ENCODE results near the gene ACCSL.

The ACCSL gene

DNA sequence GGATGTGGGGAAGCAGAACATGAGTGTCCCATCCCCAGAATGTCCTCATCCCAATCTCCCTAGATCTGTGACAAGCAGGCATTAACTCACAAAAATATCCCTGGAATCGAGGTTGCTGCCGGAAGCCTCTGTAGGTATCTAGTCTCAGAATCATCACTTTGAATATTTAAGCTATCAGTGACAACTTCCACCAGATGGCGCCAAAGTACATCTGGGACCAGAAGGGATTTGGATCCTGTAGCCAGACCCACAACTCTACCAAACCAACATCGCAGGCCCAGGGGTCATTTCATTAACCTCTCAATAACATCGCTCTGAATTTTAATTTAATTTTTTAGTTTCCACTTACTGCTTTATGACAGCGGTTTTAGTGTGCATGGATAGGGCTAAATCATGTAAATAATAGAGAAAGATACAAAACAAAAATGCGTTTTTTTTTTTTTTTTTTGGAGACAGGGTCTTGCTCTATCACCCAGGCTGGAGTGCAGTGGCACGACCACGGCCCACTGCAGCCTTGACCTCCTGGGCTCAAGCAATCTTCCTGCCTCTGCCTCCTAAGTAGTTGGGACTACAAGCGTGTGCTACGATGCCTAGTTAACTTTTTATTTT lies 46.6 kb downstream of the ACCSL start:
- TF ChIP-seq POLR2AphosphoS5 (IDR thresholded peaks at IDR 0.05; ENCODE audit: low read depth, low read length) (no peak), SIN3A (IDR thresholded peaks at IDR 0.05; ENCODE audit: borderline replicate concordance, insufficient read depth, low read length) (no peak), TAF1 (IDR thresholded peaks at IDR 0.05; ENCODE audit: borderline replicate concordance, insufficient read depth, low read length) (no peak), FOXP2 (optimal IDR thresholded peaks at IDR 0.05; ENCODE audit: borderline replicate concordance, extremely low read depth, extremely low read length, insufficient read depth) (no peak)
- TF ChIP-seq, protein P1, sequence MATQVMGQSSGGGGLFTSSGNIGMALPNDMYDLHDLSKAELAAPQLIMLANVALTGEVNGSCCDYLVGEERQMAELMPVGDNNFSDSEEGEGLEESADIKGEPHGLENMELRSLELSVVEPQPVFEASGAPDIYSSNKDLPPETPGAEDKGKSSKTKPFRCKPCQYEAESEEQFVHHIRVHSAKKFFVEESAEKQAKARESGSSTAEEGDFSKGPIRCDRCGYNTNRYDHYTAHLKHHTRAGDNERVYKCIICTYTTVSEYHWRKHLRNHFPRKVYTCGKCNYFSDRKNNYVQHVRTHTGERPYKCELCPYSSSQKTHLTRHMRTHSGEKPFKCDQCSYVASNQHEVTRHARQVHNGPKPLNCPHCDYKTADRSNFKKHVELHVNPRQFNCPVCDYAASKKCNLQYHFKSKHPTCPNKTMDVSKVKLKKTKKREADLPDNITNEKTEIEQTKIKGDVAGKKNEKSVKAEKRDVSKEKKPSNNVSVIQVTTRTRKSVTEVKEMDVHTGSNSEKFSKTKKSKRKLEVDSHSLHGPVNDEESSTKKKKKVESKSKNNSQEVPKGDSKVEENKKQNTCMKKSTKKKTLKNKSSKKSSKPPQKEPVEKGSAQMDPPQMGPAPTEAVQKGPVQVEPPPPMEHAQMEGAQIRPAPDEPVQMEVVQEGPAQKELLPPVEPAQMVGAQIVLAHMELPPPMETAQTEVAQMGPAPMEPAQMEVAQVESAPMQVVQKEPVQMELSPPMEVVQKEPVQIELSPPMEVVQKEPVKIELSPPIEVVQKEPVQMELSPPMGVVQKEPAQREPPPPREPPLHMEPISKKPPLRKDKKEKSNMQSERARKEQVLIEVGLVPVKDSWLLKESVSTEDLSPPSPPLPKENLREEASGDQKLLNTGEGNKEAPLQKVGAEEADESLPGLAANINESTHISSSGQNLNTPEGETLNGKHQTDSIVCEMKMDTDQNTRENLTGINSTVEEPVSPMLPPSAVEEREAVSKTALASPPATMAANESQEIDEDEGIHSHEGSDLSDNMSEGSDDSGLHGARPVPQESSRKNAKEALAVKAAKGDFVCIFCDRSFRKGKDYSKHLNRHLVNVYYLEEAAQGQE (IDR thresholded peaks at IDR 0.05; ENCODE audit: insufficient read depth in 1 of 2, low read depth in 2 of 2, low read length in 2 of 2), result no peak

DNA sequence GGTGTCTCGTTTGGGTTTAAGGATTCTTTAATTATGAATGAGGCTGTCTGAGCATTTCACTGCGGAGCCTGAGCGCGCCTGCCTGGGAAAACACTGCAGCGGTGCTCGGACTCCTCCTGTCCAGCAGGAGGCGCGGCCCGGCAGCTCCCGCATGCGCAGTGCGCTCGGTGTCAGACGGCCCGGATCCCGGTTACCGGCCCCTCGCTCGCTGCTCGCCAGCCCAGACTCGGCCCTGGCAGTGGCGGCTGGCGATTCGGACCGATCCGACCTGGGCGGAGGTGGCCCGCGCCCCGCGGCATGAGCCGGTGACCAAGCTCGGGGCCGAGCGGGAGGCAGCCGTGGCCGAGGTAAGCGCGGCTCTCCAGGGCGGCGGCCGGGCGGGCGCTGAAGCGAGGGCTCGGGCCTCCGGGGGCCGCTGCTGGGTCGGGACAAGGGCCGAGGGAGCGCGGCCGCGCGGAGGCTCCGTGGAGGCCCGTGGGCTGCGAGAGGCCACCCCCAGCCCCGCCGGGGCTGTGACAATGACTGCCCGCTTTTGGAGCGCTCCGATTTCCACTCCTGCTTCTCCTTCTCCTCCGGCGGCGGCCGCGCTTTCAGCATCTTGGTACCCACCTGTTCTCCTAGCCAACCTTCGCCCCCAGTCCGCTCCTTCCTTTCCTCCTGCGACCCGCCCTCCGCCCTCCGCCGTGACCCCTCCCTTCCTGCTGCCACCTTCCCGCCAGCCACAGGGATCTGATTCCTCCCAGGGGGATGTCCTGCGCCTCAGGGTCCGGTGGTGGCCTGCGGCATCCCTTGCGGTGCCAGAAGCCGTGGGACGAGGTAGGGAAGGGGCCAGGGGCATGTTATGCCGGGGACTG lies 48.0 kb downstream of the ACCSL start, which contains the start of gene EXT2:
TSS of gene EXT2 (plus strand) at position 173 of the 854 bp plus-strand sequence. CDS start 12,035 bp downstream, outside the sequence.
- TF ChIP-seq TAF1 (IDR thresholded peaks at IDR 0.05; ENCODE audit: borderline replicate concordance, insufficient read depth, low read length) (no peak), POLR2AphosphoS5 (IDR thresholded peaks at IDR 0.05; ENCODE audit: low read depth, low read length) (peak; percentile 65)

- TF ChIP-seq POLR2AphosphoS5 (IDR thresholded peaks at IDR 0.05; ENCODE audit: low read depth, low read length), result no peak
- TF ChIP-seq, protein P1 (IDR thresholded peaks at IDR 0.05; ENCODE audit: insufficient read depth in 1 of 2, low read depth in 2 of 2, low read length in 2 of 2), result no peak
- no peak for TF ChIP-seq FOXP2 (optimal IDR thresholded peaks at IDR 0.05; ENCODE audit: borderline replicate concordance, extremely low read depth, extremely low read length, insufficient read depth)
- no peak for TF ChIP-seq SIN3A (IDR thresholded peaks at IDR 0.05; ENCODE audit: borderline replicate concordance, insufficient read depth, low read length)
- TF ChIP-seq TAF1 (IDR thresholded peaks at IDR 0.05; ENCODE audit: borderline replicate concordance, insufficient read depth, low read length), result no peak
These were observed 48.8 kb downstream of the ACCSL start for GRCh38 chr11:44096360-44097185.

DNA sequence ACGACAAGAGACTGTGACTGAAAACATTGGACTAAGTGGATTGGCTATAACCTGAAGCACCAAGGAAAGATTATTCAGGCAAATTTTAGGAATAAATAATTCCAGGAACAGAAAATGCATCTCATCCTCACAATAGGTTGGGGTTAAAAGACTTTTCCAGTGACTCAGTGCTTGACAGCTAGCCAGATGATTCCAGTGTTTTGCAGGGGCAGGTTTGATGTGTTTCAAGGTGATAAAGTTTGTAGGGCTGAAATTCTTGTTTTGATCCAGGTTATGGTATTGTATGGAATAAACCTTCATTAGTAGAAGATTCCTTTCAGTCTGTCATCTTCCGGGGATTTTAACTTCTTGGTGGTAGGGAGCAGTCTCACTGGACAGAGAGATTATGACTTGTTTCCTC lies 50.0 kb downstream of the ACCSL start:
- TF ChIP-seq FOXP2 (optimal IDR thresholded peaks at IDR 0.05; ENCODE audit: borderline replicate concordance, extremely low read depth, extremely low read length, insufficient read depth), result no peak
- no peak for TF ChIP-seq POLR2AphosphoS5 (IDR thresholded peaks at IDR 0.05; ENCODE audit: low read depth, low read length)
- no peak for TF ChIP-seq SIN3A (IDR thresholded peaks at IDR 0.05; ENCODE audit: borderline replicate concordance, insufficient read depth, low read length)
- no peak for TF ChIP-seq TAF1 (IDR thresholded peaks at IDR 0.05; ENCODE audit: borderline replicate concordance, insufficient read depth, low read length)
- TF ChIP-seq, protein P1 (IDR thresholded peaks at IDR 0.05; ENCODE audit: insufficient read depth in 1 of 2, low read depth in 2 of 2, low read length in 2 of 2), result no peak

DNA sequence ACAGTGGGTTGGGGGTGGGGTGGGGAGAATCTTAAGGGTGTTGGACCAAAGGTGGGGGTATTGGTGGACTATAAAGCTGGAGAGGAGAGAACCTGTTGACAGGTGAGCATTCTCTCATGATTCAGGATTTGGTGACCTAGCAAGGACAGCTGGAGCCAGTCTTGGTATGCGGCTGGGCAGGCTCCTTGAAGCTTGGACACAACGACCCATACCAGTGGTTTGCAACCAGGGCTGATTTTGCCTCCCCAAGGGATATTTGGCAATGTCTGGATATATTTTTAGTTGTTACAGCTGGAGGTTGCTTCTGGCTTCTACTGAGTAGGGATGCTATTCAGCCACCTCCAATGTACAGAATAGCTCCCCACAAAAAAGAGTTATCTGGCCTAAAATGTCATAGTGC lies 53.3 kb downstream of the ACCSL start:
- TF ChIP-seq FOXP2 (optimal IDR thresholded peaks at IDR 0.05; ENCODE audit: borderline replicate concordance, extremely low read depth, extremely low read length, insufficient read depth) (no peak), SIN3A (IDR thresholded peaks at IDR 0.05; ENCODE audit: borderline replicate concordance, insufficient read depth, low read length) (no peak), TAF1 (IDR thresholded peaks at IDR 0.05; ENCODE audit: borderline replicate concordance, insufficient read depth, low read length) (no peak), POLR2AphosphoS5 (IDR thresholded peaks at IDR 0.05; ENCODE audit: low read depth, low read length) (no peak)
- TF ChIP-seq, protein P1 (IDR thresholded peaks at IDR 0.05; ENCODE audit: insufficient read depth in 1 of 2, low read depth in 2 of 2, low read length in 2 of 2), result no peak

All from PFSK-1 (cell line).